ENCODE results near the gene ADAMTSL5.

Gene ADAMTSL5

GRCh38 chr19:1554968-1555367, 42.1 kb upstream of the ADAMTSL5 start:
- Histone ChIP-seq H3K4me3 (ENCODE audit: low read length, poor library complexity, severe bottlenecking) (no peak overlapping the region), H3F3A (ENCODE audit: low read depth) (no peaks in the 10 kb centered on the region), H2AFZ (ENCODE audit: low read length) (no peak overlapping the region), H4K20me1 (ENCODE audit: insufficient read depth, low read length, poor library complexity, severe bottlenecking) (peaks cover under 1% of the 10 kb centered on the region), H3K4me2 (ENCODE audit: low read depth, low read length, poor library complexity, severe bottlenecking) (no peak overlapping the region), H3K9me3 (ENCODE audit: insufficient read depth, low read depth, low read length) (no peaks in the 10 kb centered on the region), H3K9me2 (replicated peaks; ENCODE audit: low read depth, low read length) (no peaks in the 10 kb centered on the region), H3K9ac (ENCODE audit: low read depth, low read length, poor library complexity, severe bottlenecking) (no peak overlapping the region), H3K27me3 (ENCODE audit: insufficient read depth, low read length, poor library complexity, severe bottlenecking) (no peaks in the 10 kb centered on the region), H3K4me1 (ENCODE audit: insufficient read depth, low read length, poor library complexity, severe bottlenecking) (no peaks in the 10 kb centered on the region), H3K36me3 (ENCODE audit: insufficient read depth, low read length) (no peaks in the 10 kb centered on the region), H3K79me2 (ENCODE audit: insufficient read depth, low read length) (no peaks in the 10 kb centered on the region; the same call in 1 of the 2 replicates)
- TF ChIP-seq EZH2phosphoT487 (IDR thresholded peaks at IDR 0.05; ENCODE audit: borderline replicate concordance) (no peak), CTCF (conservative IDR thresholded peaks at IDR 0.05; ENCODE audit: low read length) (no peak)

GRCh38 chr19:1553415-1553814, 40.6 kb upstream of the ADAMTSL5 start:
- no peaks in the 10 kb centered on the region for H3K79me2 ChIP-seq (ENCODE audit: insufficient read depth, low read length)
- H3K27me3 ChIP-seq (ENCODE audit: insufficient read depth, low read length, poor library complexity, severe bottlenecking), result no peaks in the 10 kb centered on the region
- no peak overlapping the region for H3K4me3 ChIP-seq (ENCODE audit: low read length, poor library complexity, severe bottlenecking)
- H4K20me1 ChIP-seq (ENCODE audit: insufficient read depth, low read length, poor library complexity, severe bottlenecking), result no peaks in the 10 kb centered on the region
- H3K9ac ChIP-seq (ENCODE audit: low read depth, low read length, poor library complexity, severe bottlenecking), result no peak overlapping the region
- no peaks in the 10 kb centered on the region for H3K9me2 ChIP-seq (replicated peaks; ENCODE audit: low read depth, low read length)
- TF ChIP-seq CTCF (conservative IDR thresholded peaks at IDR 0.05; ENCODE audit: low read length) (no peak), EZH2phosphoT487 (IDR thresholded peaks at IDR 0.05; ENCODE audit: borderline replicate concordance) (no peak)
- no peaks in the 10 kb centered on the region for H3F3A ChIP-seq (ENCODE audit: low read depth)
- H3K36me3 ChIP-seq (ENCODE audit: insufficient read depth, low read length), result no peaks in the 10 kb centered on the region
- no peak overlapping the region for H3K4me2 ChIP-seq (ENCODE audit: low read depth, low read length, poor library complexity, severe bottlenecking)
- no peaks in the 10 kb centered on the region for H3K4me1 ChIP-seq (ENCODE audit: insufficient read depth, low read length, poor library complexity, severe bottlenecking)
- no peak overlapping the region for H2AFZ ChIP-seq (ENCODE audit: low read length)
- H3K9me3 ChIP-seq (ENCODE audit: insufficient read depth, low read depth, low read length), result no peaks in the 10 kb centered on the region

GRCh38 chr19:1551068-1552040, 38.5 kb upstream of the ADAMTSL5 start:
- H3K4me2 ChIP-seq (ENCODE audit: low read depth, low read length, poor library complexity, severe bottlenecking), result no peak overlapping the region
- H3K9me3 ChIP-seq (ENCODE audit: insufficient read depth, low read depth, low read length), result no peaks in the 10 kb centered on the region
- no peaks in the 10 kb centered on the region for H3K9me2 ChIP-seq (replicated peaks; ENCODE audit: low read depth, low read length)
- TF ChIP-seq EZH2phosphoT487 (IDR thresholded peaks at IDR 0.05; ENCODE audit: borderline replicate concordance) (no peak), CTCF (conservative IDR thresholded peaks at IDR 0.05; ENCODE audit: low read length) (no peak)
- H3K4me3 ChIP-seq (ENCODE audit: low read length, poor library complexity, severe bottlenecking), result no peak overlapping the region
- H4K20me1 ChIP-seq (ENCODE audit: insufficient read depth, low read length, poor library complexity, severe bottlenecking), result no peaks in the 10 kb centered on the region
- H2AFZ ChIP-seq (ENCODE audit: low read length), result no peak overlapping the region
- H3K9ac ChIP-seq (ENCODE audit: low read depth, low read length, poor library complexity, severe bottlenecking), result no peak overlapping the region
- no peaks in the 10 kb centered on the region for H3K27me3 ChIP-seq (ENCODE audit: insufficient read depth, low read length, poor library complexity, severe bottlenecking)
- H3F3A ChIP-seq (ENCODE audit: low read depth), result no peaks in the 10 kb centered on the region
- H3K79me2 ChIP-seq (ENCODE audit: insufficient read depth, low read length), result no peaks in the 10 kb centered on the region
- H3K4me1 ChIP-seq (ENCODE audit: insufficient read depth, low read length, poor library complexity, severe bottlenecking), result no peaks in the 10 kb centered on the region
- H3K36me3 ChIP-seq (ENCODE audit: insufficient read depth, low read length), result no peaks in the 10 kb centered on the region
